ENCODE results near the gene NLE1. TPM values are rescaled to one million over a fixed set of nuclear protein-coding genes. Genes with fewer than 3 reads are reported as not detected.

The NLE1 gene
- total RNA-seq, 3 donors from 2014 or later = 15.2 to 32.1 (median 18.2) TPM

- Histone ChIP-seq H3K36me3 (peaks cover 5% of the 10 kb centered on the region), H3K9me3 (no peaks in the 10 kb centered on the region), H3K4me3 (no peak overlapping the region), H3K27me3 (no peaks in the 10 kb centered on the region), H3K4me1 (peaks cover 0 to 6% of the 10 kb centered on the region in 2 donors), H3K27ac (no peak overlapping the region)
- no peak for DNase-seq (ENCODE audit: low spot score in 2 of 2)
- intact Hi-C loops (cut with DNase I; ENCODE audit: low total_unique reads) = no loop called here
- TF ChIP-seq CTCF (IDR thresholded peaks at IDR 0.05) (no peak), POLR2A (IDR thresholded peaks at IDR 0.05) (no peak), POLR2AphosphoS5 (IDR thresholded peaks at IDR 0.05) (no peak)
These were observed 3.9 kb downstream of the NLE1 start for GRCh38 chr17:35138218-35138617.

GRCh38 chr17:35135322-35135721 is 6.8 kb downstream of the NLE1 start:
- H3K9me3 ChIP-seq = no peaks in the 10 kb centered on the region
- no peaks in the 10 kb centered on the region for H3K4me1 ChIP-seq
- H3K27me3 ChIP-seq = no peaks in the 10 kb centered on the region
- intact Hi-C loops (cut with DNase I; ENCODE audit: low total_unique reads) = no loop called here
- no peak overlapping the region for H3K4me3 ChIP-seq
- H3K36me3 ChIP-seq = peaks cover 5% of the 10 kb centered on the region
- no peak for DNase-seq (ENCODE audit: low spot score in 2 of 2)
- TF ChIP-seq CTCF (IDR thresholded peaks at IDR 0.05) = no peak
- no peak for TF ChIP-seq POLR2A (IDR thresholded peaks at IDR 0.05)
- TF ChIP-seq POLR2AphosphoS5 (IDR thresholded peaks at IDR 0.05) = no peak
- H3K27ac ChIP-seq = no peak overlapping the region

- intact Hi-C loops (cut with DNase I; ENCODE audit: low total_unique reads) = no loop called here
- DNase-seq (ENCODE audit: low spot score in 2 of 2) = no peak
- Histone ChIP-seq H3K36me3 (peaks cover 5% of the 10 kb centered on the region), H3K4me3 (no peak overlapping the region), H3K4me1 (no peaks in the 10 kb centered on the region), H3K9me3 (no peaks in the 10 kb centered on the region), H3K27me3 (no peaks in the 10 kb centered on the region), H3K27ac (no peak overlapping the region)
- TF ChIP-seq CTCF (IDR thresholded peaks at IDR 0.05) = no peak
- no peak for TF ChIP-seq POLR2A (IDR thresholded peaks at IDR 0.05)
- TF ChIP-seq POLR2AphosphoS5 (IDR thresholded peaks at IDR 0.05) = no peak
These were observed 9.1 kb downstream of the NLE1 start for GRCh38 chr17:35132816-35133550.

- H3K27me3 ChIP-seq = no peaks in the 10 kb centered on the region
- no peak overlapping the region for H3K27ac ChIP-seq
- no peak for TF ChIP-seq CTCF (IDR thresholded peaks at IDR 0.05)
- no peak for TF ChIP-seq POLR2AphosphoS5 (IDR thresholded peaks at IDR 0.05)
- TF ChIP-seq POLR2A (IDR thresholded peaks at IDR 0.05) = no peak
- H3K36me3 ChIP-seq = peaks cover 5% of the 10 kb centered on the region
- no peaks in the 10 kb centered on the region for H3K9me3 ChIP-seq
- DNase-seq (ENCODE audit: low spot score in 2 of 2) = no peak
- H3K4me3 ChIP-seq = no peak overlapping the region
- no peaks in the 10 kb centered on the region for H3K4me1 ChIP-seq
- intact Hi-C loops (cut with DNase I; ENCODE audit: low total_unique reads) = no loop called here
These were observed 10.0 kb downstream of the NLE1 start for GRCh38 chr17:35132099-35132498.

- Histone ChIP-seq H3K4me3 (no peak overlapping the region), H3K27me3 (no peaks in the 10 kb centered on the region), H3K27ac (no peak overlapping the region), H3K4me1 (no peaks in the 10 kb centered on the region), H3K36me3 (no peaks in the 10 kb centered on the region), H3K9me3 (no peaks in the 10 kb centered on the region)
- intact Hi-C loops (cut with DNase I; ENCODE audit: low total_unique reads) = no loop called here
- TF ChIP-seq CTCF (IDR thresholded peaks at IDR 0.05) (no peak), POLR2AphosphoS5 (IDR thresholded peaks at IDR 0.05) (no peak), POLR2A (IDR thresholded peaks at IDR 0.05) (no peak)
- DNase-seq (ENCODE audit: low spot score in 2 of 2) = no peak
These were observed 11.7 kb downstream of the NLE1 start for GRCh38 chr17:35130392-35130791.

Measured in breast epithelium (tissue), 4 donors.